ENCODE measurements around the gene ITGA1. TPM values are rescaled to one million over a fixed set of nuclear protein-coding genes. Genes with fewer than 3 reads are reported as not detected.

Gene ITGA1
- total RNA-seq, 3 donors from 2014 or later: 26.2 to 49.2 (median 36.6) TPM

- Histone ChIP-seq H3K36me3 (no peaks in the 10 kb centered on the region), H3K4me3 (no peak overlapping the region), H3K27me3 (no peaks in the 10 kb centered on the region), H3K4me1 (no peaks in the 10 kb centered on the region), H3K9me3 (no peaks in the 10 kb centered on the region), H3K27ac (no peak overlapping the region)
- no peak for TF ChIP-seq POLR2AphosphoS5 (IDR thresholded peaks at IDR 0.05)
- no peak for TF ChIP-seq POLR2A (IDR thresholded peaks at IDR 0.05)
- no peak for TF ChIP-seq CTCF (IDR thresholded peaks at IDR 0.05)
- no peak for DNase-seq (ENCODE audit: low spot score in 2 of 2)
- intact Hi-C loops (cut with DNase I; ENCODE audit: low total_unique reads): no loop called here
These were observed 51.6 kb downstream of the ITGA1 start for GRCh38 chr5:52839285-52839684.

- H3K4me3 ChIP-seq: no peak overlapping the region
- TF ChIP-seq CTCF (IDR thresholded peaks at IDR 0.05): no peak
- TF ChIP-seq POLR2A (IDR thresholded peaks at IDR 0.05): no peak
- no peak for TF ChIP-seq POLR2AphosphoS5 (IDR thresholded peaks at IDR 0.05)
These were observed 52.7 kb downstream of the ITGA1 start for GRCh38 chr5:52840277-52841050.

GRCh38 chr5:52841114-52841513 lies 53.4 kb downstream of the ITGA1 start:
- intact Hi-C loops (cut with DNase I; ENCODE audit: low total_unique reads): no loop called here
- H3K4me3 ChIP-seq: no peak overlapping the region
- no peak for TF ChIP-seq CTCF (IDR thresholded peaks at IDR 0.05)
- no peak for TF ChIP-seq POLR2A (IDR thresholded peaks at IDR 0.05)
- TF ChIP-seq POLR2AphosphoS5 (IDR thresholded peaks at IDR 0.05): no peak
- H3K9me3 ChIP-seq: no peaks in the 10 kb centered on the region
- no peaks in the 10 kb centered on the region for H3K27me3 ChIP-seq
- no peaks in the 10 kb centered on the region for H3K4me1 ChIP-seq
- no peak overlapping the region for H3K27ac ChIP-seq
- no peak for DNase-seq (ENCODE audit: low spot score in 2 of 2)
- H3K36me3 ChIP-seq: no peaks in the 10 kb centered on the region

More at GRCh38 chr5:52840277-52841050, 52.7 kb downstream of the ITGA1 start:
- Histone ChIP-seq H3K36me3 (no peaks in the 10 kb centered on the region), H3K4me1 (no peaks in the 10 kb centered on the region), H3K27ac (peak overlapping the region in 1 of 2 donors; percentile 34), H3K9me3 (no peaks in the 10 kb centered on the region), H3K27me3 (no peaks in the 10 kb centered on the region)
- no peak for DNase-seq (ENCODE audit: low spot score in 2 of 2)
- intact Hi-C loops (cut with DNase I; ENCODE audit: low total_unique reads): no loop called here

DNA sequence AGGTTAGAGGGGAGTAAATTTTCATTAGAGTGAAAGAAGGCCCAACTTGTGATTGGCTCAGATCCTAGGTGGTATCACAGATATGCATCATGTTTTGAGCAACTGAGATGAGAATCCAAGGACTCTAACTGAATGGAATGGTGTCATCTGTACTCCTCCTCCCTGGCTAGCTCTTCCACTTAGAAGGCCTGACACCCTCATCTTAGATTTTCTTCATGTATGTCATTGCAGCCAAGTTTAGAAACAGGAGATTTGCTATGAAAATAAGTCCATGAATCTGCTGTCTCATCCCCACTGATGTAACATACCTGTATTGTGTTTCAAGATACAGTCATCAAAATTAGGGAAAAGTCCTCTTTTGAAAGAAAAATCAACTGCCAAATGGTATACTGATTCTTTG lies 54.4 kb downstream of the ITGA1 start:
- H3K36me3 ChIP-seq: no peaks in the 10 kb centered on the region
- TF ChIP-seq CTCF (IDR thresholded peaks at IDR 0.05) (no peak), POLR2AphosphoS5 (IDR thresholded peaks at IDR 0.05) (no peak), POLR2A (IDR thresholded peaks at IDR 0.05) (no peak)
- no peaks in the 10 kb centered on the region for H3K27me3 ChIP-seq
- H3K9me3 ChIP-seq: no peaks in the 10 kb centered on the region
- no peaks in the 10 kb centered on the region for H3K4me1 ChIP-seq
- H3K4me3 ChIP-seq: no peak overlapping the region
- no peak overlapping the region for H3K27ac ChIP-seq
- intact Hi-C loops (cut with DNase I; ENCODE audit: low total_unique reads): no loop called here
- no peak for DNase-seq (ENCODE audit: low spot score in 2 of 2)

DNA sequence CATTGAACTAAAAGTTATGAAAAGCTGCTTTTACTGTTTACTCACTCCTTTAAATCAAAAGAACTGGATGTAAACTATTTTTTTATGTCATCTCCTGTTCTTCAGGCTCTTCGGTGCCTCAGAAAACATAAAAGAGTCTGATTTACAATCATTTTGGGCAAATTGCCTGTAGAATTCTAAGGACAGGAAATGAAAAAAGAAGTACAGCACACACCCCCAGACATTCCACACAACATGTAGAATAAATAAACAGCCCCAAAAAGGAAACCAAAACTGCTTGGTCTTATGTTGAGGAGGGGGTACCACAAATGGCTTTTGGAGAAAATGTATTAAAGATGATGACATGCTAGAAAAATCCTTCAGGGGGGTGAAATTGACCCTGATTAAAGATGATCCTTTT lies 57.2 kb downstream of the ITGA1 start:
- intact Hi-C loops (cut with DNase I; ENCODE audit: low total_unique reads): no loop called here
- no peak for DNase-seq (ENCODE audit: low spot score in 2 of 2)
- H3K27ac ChIP-seq: no peak overlapping the region

More for the DNA sequence above, 57.2 kb downstream of the ITGA1 start:
- H3K27me3 ChIP-seq: no peaks in the 10 kb centered on the region
- H3K4me3 ChIP-seq: no peak overlapping the region
- H3K36me3 ChIP-seq: no peaks in the 10 kb centered on the region
- no peaks in the 10 kb centered on the region for H3K9me3 ChIP-seq
- TF ChIP-seq POLR2AphosphoS5 (IDR thresholded peaks at IDR 0.05) (no peak), POLR2A (IDR thresholded peaks at IDR 0.05) (no peak), CTCF (IDR thresholded peaks at IDR 0.05) (no peak)
- no peaks in the 10 kb centered on the region for H3K4me1 ChIP-seq

Data from breast epithelium (tissue), 4 donors.